ENCODE data around the gene ST8SIA3.

GRCh38 chr18:57326718-57327323 is 25.5 kb upstream of the ST8SIA3 start:
- TF ChIP-seq CTCF (IDR thresholded peaks at IDR 0.05; ENCODE audit: low read depth, low read length, poor library complexity, severe bottlenecking) (no peak), EZH2phosphoT487 (IDR thresholded peaks at IDR 0.05; ENCODE audit: borderline replicate concordance, low read length) (no peak)

Data from DOHH2 (cell line).